ENCODE measurements around the gene EXOC3L4. TPM values are rescaled to one million over a fixed set of nuclear protein-coding genes. Genes with fewer than 3 reads are reported as not detected.

EXOC3L4 gene
- polyA plus RNA-seq, 1 donor (not counting 4 experiments of a cell fraction or from before 2014, with no cell fraction given), result not detected

DNA sequence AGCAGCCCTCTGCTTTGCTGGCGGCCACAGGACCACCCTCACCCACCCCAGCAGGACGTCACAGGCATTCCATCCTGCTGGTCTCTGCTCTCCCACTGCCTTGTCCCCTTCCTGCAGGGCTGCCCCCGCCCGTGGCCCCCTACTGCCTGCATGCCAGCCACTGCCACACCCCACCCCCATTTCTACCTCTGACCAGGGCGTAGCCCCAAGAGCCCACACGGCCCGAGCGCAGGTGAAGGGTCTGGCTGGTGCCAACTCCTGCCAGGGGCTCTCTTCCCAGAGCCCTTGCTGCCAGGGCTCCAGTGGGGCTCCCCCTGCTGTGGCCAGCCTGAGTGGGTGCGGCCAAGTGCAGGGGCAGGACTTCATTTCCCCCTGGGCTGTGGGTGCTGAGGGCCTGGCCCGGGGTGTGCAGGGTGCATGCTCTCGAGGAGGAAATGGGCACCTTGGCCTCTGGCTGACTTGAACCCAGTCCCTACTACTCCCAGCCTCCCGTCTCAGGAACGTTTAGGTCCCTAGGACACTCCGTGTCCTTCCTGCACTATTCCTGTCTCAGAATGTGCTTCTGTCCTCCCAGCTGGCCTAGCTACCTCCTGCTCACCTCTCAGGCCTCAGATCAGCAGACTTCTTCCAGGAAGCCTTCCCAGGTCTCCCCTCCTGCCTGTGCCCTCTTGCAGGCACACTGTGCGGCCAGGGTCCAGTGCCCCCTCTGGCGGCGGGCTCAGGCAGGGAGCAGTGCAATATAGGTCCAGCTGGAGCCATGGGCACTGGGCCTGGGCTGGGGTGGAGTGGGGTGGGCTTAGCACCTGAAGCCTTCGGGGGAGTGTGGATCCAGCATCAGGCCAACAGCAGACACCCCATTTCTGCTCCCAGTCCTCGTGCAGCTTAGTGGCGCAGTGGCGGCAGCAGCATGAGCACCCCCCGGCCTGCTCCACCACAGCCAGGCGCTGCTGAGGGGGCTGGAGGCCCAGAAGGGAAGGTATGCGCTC is 9.1 kb upstream of the EXOC3L4 start:
- H3K9ac ChIP-seq (ENCODE audit: control insufficient read depth, extremely low read depth, insufficient read depth, low read length), result no peak overlapping the region
- FAIRE-seq, result no peak
- H3K27ac ChIP-seq (ENCODE audit: control insufficient read depth, insufficient read depth, low read length), result no peak overlapping the region
- DNase-seq (ENCODE audit: low read depth, low spot score), result no peak
- no peak overlapping the region for H2AFZ ChIP-seq (ENCODE audit: control insufficient read depth, low read length)
- no peaks in the 10 kb centered on the region for H4K20me1 ChIP-seq (ENCODE audit: control insufficient read depth, extremely low read depth, insufficient read depth, low read length)
- TF ChIP-seq EZH2 (IDR thresholded peaks at IDR 0.05; ENCODE audit: low read length), result no peak
- TF ChIP-seq, protein P1, sequence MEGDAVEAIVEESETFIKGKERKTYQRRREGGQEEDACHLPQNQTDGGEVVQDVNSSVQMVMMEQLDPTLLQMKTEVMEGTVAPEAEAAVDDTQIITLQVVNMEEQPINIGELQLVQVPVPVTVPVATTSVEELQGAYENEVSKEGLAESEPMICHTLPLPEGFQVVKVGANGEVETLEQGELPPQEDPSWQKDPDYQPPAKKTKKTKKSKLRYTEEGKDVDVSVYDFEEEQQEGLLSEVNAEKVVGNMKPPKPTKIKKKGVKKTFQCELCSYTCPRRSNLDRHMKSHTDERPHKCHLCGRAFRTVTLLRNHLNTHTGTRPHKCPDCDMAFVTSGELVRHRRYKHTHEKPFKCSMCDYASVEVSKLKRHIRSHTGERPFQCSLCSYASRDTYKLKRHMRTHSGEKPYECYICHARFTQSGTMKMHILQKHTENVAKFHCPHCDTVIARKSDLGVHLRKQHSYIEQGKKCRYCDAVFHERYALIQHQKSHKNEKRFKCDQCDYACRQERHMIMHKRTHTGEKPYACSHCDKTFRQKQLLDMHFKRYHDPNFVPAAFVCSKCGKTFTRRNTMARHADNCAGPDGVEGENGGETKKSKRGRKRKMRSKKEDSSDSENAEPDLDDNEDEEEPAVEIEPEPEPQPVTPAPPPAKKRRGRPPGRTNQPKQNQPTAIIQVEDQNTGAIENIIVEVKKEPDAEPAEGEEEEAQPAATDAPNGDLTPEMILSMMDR (optimal IDR thresholded peaks at IDR 0.05 in 1 of 3, IDR thresholded peaks at IDR 0.05 in 1 of 3, conservative IDR thresholded peaks at IDR 0.05 in 1 of 3; ENCODE audit: extremely low read depth in 1 of 3, insufficient read depth in 2 of 3, low read length in 3 of 3), result no peak
- no peaks in the 10 kb centered on the region for H3K79me2 ChIP-seq (ENCODE audit: control insufficient read depth, insufficient read depth, low read length)
- no peak overlapping the region for H3K4me2 ChIP-seq (ENCODE audit: control insufficient read depth, extremely low read depth, insufficient read depth, low read depth, low read length)
- peaks cover 27% of the 10 kb centered on the region for H3K27me3 ChIP-seq (ENCODE audit: control insufficient read depth, extremely low read depth, insufficient read depth, low read length)
- no peaks in the 10 kb centered on the region for H3K9me1 ChIP-seq (ENCODE audit: control insufficient read depth, extremely low read depth, insufficient read depth, low read length)
- H3K4me1 ChIP-seq (ENCODE audit: control insufficient read depth, extremely low read depth, insufficient read depth, low read length), result no peaks in the 10 kb centered on the region
- H3K36me3 ChIP-seq (ENCODE audit: control insufficient read depth in 2 of 2, extremely low read depth in 1 of 2, insufficient read depth in 2 of 2, low read length in 2 of 2), result no peaks in the 10 kb centered on the region
- no peak overlapping the region for H3K4me3 ChIP-seq (ENCODE audit: control insufficient read depth in 2 of 3, extremely low read depth in 1 of 3, insufficient read depth in 2 of 3, low read depth in 1 of 3, low read length in 3 of 3)
- no peaks in the 10 kb centered on the region for H3K9me3 ChIP-seq (ENCODE audit: control insufficient read depth, low read depth, low read length)
- dilution Hi-C loops (cut with MboI; ENCODE audit: extremely low pct_ligation_motif_present, low sequenced_read_pairs), result no loop called here

DNA sequence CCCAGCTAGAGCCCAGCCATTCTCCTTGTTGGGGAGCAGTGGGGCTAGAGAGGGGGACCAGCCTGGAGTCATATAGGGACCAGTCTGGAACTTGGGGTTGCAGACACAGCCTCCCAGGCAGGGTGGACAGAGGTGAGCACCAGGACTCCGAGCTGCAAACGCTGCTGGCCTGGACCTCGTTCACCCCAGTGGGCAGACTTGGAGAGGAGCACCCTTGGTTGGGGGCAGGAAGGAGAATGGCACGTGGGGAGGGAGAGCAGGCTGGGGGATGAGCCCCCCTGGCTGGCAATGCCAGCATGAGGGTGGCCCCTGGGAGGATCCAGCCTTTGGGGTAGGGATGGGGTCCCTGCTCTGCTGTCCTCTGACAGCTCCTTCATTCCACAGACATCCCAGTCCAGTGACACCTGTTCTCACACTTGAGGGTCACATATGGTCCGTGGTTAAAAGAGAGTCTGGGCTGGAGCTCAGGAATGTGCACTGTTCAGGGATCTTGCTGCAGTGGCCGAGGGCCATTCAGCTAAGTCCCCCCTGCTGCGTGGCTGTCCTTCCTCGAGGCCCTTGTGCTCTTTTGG is 7.7 kb upstream of the EXOC3L4 start:
- no peak overlapping the region for H3K27ac ChIP-seq (ENCODE audit: control insufficient read depth, insufficient read depth, low read length)
- H3K9me3 ChIP-seq (ENCODE audit: control insufficient read depth, low read depth, low read length), result no peaks in the 10 kb centered on the region
- no peaks in the 10 kb centered on the region for H3K4me1 ChIP-seq (ENCODE audit: control insufficient read depth, extremely low read depth, insufficient read depth, low read length)
- no peak overlapping the region for H2AFZ ChIP-seq (ENCODE audit: control insufficient read depth, low read length)
- FAIRE-seq, result no peak
- no peak overlapping the region for H3K4me2 ChIP-seq (ENCODE audit: control insufficient read depth, extremely low read depth, insufficient read depth, low read depth, low read length)
- no peaks in the 10 kb centered on the region for H3K79me2 ChIP-seq (ENCODE audit: control insufficient read depth, insufficient read depth, low read length)
- DNase-seq (ENCODE audit: low read depth, low spot score), result no peak
- no peaks in the 10 kb centered on the region for H3K36me3 ChIP-seq (ENCODE audit: control insufficient read depth in 2 of 2, extremely low read depth in 1 of 2, insufficient read depth in 2 of 2, low read length in 2 of 2)
- peaks cover 35% of the 10 kb centered on the region for H3K27me3 ChIP-seq (ENCODE audit: control insufficient read depth, extremely low read depth, insufficient read depth, low read length)
- TF ChIP-seq EZH2 (IDR thresholded peaks at IDR 0.05; ENCODE audit: low read length), result no peak
- TF ChIP-seq, protein P1 (optimal IDR thresholded peaks at IDR 0.05 in 1 of 3, IDR thresholded peaks at IDR 0.05 in 1 of 3, conservative IDR thresholded peaks at IDR 0.05 in 1 of 3; ENCODE audit: extremely low read depth in 1 of 3, insufficient read depth in 2 of 3, low read length in 3 of 3), result no peak
- no peaks in the 10 kb centered on the region for H4K20me1 ChIP-seq (ENCODE audit: control insufficient read depth, extremely low read depth, insufficient read depth, low read length)
- dilution Hi-C loops (cut with MboI; ENCODE audit: extremely low pct_ligation_motif_present, low sequenced_read_pairs), result no loop called here
- H3K9me1 ChIP-seq (ENCODE audit: control insufficient read depth, extremely low read depth, insufficient read depth, low read length), result no peaks in the 10 kb centered on the region
- H3K9ac ChIP-seq (ENCODE audit: control insufficient read depth, extremely low read depth, insufficient read depth, low read length), result no peak overlapping the region
- H3K4me3 ChIP-seq (ENCODE audit: control insufficient read depth in 2 of 3, extremely low read depth in 1 of 3, insufficient read depth in 2 of 3, low read depth in 1 of 3, low read length in 3 of 3), result no peak overlapping the region
